Measurements from ENCODE around the gene C5.
A peak's percentile ranks its signal among the peaks of the same experiment; 100 is the strongest.

The C5 gene

DNA sequence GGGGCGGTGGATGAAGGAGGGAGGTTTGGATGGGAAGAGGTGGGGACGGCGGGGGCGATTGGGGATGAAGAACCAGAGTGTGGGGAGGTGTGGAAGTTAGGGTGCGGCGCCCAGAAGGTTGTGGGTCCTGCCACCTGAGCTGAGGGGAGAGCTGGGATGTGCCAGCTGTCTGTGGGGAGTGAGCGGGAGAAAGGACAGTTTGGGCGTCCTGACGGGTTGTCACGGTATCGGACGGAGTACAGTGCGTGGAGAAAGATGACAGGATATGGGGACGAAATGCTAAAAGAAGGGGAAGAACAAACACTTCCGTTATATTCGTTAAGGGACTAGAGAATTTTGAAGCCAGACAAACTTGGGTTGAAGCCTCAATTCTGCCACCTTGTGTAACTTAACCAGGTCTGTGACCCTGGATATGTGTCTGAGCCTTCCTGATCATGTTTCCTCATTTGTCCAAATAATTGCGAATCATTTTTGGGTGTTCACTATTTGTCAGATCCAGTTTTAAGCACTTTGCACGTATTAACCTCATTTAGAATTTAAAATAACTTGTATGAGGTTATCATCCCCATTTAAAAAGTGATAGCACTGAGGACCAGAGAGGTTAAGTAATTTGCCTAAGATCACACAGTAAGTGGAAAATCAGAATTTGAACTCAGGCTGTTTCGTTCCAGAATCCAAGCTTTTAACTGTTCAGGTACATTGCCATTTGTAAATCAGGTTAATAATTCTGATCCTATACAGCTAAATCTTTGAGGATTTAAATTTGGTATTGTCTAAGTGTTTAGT, 25.4 kb upstream of the C5 start:
- DNase-seq (ENCODE audit: low spot score): peak; percentile 28

GRCh38 chr9:121074370-121075250, 24.5 kb upstream of the C5 start, which contains the start of gene CNTRL:
Gene CNTRL, plus strand, starts transcription at chr9:121074955. Its CDS starts 13,372 bp downstream, at chr9:121088327.
- TF ChIP-seq CTCF (IDR thresholded peaks at IDR 0.05; ENCODE audit: extremely low read depth, missing control alignments): no peak
- peak; percentile 87 for DNase-seq (ENCODE audit: low spot score)

More for the DNA sequence above, 25.4 kb upstream of the C5 start:
- TF ChIP-seq CTCF (IDR thresholded peaks at IDR 0.05; ENCODE audit: extremely low read depth, missing control alignments): no peak

DNA sequence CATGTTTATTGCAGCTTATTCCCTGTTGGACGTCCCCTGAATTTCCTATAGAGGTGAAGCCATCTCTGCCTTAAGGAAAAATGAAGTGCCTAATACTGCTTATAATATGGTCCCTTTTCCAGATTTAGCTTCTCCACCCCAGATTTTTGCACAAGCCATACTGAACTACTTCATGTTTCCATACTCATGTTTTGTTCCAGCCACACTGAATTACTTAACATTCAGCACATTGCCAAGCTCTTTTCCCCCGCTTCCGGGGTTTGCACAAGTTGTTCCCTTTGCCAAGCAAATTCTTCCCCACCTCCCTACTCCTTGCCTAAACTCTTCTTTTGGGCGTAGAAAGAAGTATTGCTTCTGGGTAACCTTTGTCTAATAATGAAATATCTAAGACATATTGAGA, 23.0 kb upstream of the C5 start:
- TF ChIP-seq CTCF (IDR thresholded peaks at IDR 0.05; ENCODE audit: extremely low read depth, missing control alignments): no peak
- DNase-seq (ENCODE audit: low spot score): no peak

DNA sequence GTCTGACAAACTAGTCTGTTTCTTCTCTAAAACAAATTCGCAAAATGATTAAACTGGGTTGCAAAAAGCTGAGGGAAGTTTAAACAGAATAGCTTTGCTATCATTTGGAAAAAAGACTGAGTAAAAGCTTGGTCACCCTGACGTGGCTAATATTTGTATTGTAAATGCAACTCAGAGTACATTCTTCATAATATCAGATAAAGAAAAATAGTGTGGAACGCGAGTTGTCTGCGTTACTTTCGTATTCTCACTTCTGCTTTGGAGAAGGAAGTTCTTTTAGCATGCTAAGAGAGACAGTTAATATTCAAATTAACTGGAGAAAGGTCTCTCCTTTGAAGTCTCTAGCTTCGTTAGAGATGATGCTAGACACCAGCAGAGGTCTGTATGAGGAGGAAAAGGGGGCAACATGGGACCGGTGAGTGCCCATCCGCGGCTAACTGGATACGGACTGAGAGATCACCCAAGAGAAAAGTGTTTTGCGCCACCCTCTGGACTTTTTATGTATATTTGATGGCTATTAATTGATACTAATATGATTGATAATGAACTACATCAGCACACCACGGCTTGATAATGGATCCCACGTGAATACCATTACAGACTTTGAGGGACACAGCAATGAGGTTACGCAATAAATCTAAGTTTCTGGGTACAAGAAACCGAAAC, 21.8 kb upstream of the C5 start:
- DNase-seq (ENCODE audit: low spot score): peak; percentile 78
- no peak for TF ChIP-seq CTCF (IDR thresholded peaks at IDR 0.05; ENCODE audit: extremely low read depth, missing control alignments)

DNA sequence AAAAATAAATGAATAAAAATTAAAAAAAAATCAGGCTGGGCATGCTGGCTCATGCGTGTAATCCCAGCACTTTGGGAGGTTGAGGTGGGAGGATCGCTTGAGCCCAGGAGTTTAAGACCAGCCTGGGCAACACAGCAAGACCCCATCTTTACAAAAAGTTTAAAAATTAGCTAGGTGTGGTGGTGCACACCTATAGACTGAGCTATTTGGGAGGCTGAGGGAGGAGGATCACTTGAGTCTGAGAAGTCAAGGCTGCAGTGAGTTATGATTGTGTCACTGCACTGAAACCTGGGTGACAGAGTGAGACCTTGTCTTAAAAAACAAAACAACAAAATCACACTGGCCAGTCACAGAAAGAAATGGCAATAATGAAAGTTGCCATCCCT, 21.3 kb upstream of the C5 start:
- no peak for TF ChIP-seq CTCF (IDR thresholded peaks at IDR 0.05; ENCODE audit: extremely low read depth, missing control alignments)
- DNase-seq (ENCODE audit: low spot score): no peak

DNA sequence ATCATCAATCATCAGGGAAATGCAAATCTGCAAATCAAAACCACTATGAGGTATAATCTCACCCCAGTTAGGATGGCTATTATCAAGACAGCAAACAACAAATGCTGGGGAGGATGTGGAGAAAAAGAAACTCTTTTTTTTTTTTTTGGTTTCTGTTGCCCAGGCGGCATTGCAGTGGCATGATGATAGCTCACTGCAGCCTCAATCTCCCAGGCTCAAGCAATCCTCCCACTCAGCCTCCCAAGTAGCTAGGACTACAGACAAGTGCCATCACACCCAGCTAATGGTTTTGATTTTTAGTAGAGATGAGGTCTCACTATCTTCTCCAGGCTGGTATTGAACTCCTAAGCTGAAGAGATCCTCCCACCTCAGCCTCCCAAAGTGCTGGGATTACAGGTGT, 19.3 kb upstream of the C5 start:
- no peak for DNase-seq (ENCODE audit: low spot score)
- TF ChIP-seq CTCF (IDR thresholded peaks at IDR 0.05; ENCODE audit: extremely low read depth, missing control alignments): no peak
